Umbilical cord (tissue), 2 donors: ENCODE measurements around the gene GRM4. TPM values are rescaled to one million over a fixed set of nuclear protein-coding genes. Genes with fewer than 3 reads are reported as not detected.

Source experiments
- DNase-seq: peaks from one replicate; pipeline ENCODE4 v3.0.0-alpha.2; 2015; ENCODE audit warnings: low spot score
- total RNA-seq: library from RNA; depleted of rRNA; stranded (reverse); fragments of >200 nt; gene quantifications from one replicate; pipeline ENCODE4 v1.2.3, GENCODE V29; 2014; ENCODE audit warnings: low replicate concordance; ENCODE audit not compliant: insufficient read depth

Gene GRM4
- total RNA-seq, 1 donor from 2014 or later, result 0.96 TPM

GRCh38 chr6:33999567-33999966 is 146.3 kb downstream of the GRM4 start:
- no peak for DNase-seq

- DNase-seq, result no peak
Observed at GRCh38 chr6:33998660-33999059, 147.2 kb downstream of the GRM4 start.

GRCh38 chr6:33997265-33997664 is 148.6 kb downstream of the GRM4 start:
- DNase-seq, result no peak

DNA sequence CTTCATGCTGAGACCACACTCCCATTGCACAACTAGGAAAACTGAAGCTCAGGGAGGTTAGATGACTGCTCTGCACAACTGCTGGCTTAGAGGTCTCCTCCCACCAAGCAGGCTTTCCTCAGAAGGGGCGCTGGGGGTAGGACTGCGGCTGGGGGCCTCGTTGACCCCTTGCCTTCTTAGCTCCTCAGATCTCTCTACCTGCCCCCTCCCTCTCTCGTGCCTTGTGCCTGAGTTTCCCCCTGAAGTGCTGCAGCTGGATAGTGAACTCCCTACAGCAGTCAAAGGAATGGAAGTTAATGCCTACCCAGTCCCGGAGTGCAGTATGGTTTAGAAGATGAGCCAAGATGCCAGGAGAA is 149.8 kb downstream of the GRM4 start:
- DNase-seq, result no peak

GRCh38 chr6:33995309-33996119 is 150.4 kb downstream of the GRM4 start:
- no peak for DNase-seq

GRCh38 chr6:33994472-33995308 is 151.2 kb downstream of the GRM4 start:
- peak; percentile 10 for DNase-seq

- no peak for DNase-seq
Observed at GRCh38 chr6:33993653-33994471, 152.0 kb downstream of the GRM4 start.

DNA sequence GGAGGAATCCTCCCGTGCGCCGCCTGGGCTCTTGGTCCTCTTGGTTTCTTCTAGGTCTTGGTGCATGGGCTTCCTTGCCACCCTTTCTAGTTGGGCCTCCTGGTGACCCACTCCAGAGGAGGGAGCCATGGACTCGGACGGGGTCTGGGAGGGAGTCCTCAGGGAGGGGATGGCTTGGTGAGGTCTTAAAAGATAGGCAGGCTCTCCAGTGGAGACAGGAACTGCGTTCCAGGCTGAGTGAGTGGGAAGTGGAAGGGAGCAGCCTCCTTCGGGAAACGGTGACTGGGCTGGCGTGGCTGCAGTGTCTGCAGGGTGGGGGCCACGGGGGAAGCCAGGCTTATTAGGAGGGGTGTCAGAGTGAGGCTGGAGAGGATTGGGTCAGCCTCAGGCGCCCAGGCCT is 152.8 kb downstream of the GRM4 start:
- DNase-seq, result no peak

DNA sequence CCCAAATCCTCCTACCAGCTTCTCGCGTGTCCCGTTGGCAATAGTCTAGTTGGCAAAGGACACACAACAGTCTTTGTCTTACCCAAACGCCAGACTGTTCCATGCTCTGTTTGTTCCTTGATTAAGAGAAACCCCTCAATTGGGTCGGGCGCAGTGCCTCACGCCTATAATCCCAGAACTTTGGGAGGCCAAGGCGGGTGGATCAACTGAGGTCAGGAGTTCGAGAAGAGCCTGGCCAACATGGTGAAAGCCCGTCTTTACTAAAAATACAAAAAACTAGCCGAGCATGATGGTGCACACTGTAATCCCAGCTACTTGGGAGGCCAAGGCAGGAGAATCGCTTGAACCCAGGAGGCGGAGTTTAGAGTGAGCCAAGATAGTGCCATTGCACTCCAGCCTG is 153.7 kb downstream of the GRM4 start:
- DNase-seq, result no peak

GRCh38 chr6:33991610-33992009 is 154.3 kb downstream of the GRM4 start:
- no peak for DNase-seq

- no peak for DNase-seq
Observed at GRCh38 chr6:33990061-33990541, 155.8 kb downstream of the GRM4 start.

- no peak for DNase-seq
Observed at GRCh38 chr6:33989016-33989854, 156.7 kb downstream of the GRM4 start.

GRCh38 chr6:33988121-33989015 is 157.5 kb downstream of the GRM4 start:
- no peak for DNase-seq

DNA sequence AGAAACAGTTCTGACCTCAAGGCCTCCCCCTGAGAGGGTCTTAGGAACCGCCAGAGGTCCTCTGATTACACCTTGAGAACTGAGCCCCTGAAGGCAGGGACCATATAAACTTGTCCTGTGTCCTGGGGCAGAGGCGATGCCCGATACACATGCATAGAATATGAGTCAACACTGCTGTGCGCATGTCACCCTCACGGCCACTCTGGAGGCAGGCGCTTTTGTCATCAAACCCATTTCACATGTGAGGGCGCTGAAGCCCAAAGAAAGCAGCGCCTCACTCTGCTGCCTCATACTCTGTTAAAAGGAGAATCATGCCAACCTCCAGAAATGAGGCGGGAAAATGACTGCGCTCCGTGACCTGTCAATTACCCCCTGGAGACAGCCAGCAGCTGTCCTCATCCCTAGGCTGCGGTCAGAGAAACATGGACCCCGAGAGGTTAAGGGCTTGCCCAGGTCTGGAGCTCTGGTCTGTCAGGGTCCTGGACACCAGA is 158.3 kb downstream of the GRM4 start:
- no peak for DNase-seq

DNA sequence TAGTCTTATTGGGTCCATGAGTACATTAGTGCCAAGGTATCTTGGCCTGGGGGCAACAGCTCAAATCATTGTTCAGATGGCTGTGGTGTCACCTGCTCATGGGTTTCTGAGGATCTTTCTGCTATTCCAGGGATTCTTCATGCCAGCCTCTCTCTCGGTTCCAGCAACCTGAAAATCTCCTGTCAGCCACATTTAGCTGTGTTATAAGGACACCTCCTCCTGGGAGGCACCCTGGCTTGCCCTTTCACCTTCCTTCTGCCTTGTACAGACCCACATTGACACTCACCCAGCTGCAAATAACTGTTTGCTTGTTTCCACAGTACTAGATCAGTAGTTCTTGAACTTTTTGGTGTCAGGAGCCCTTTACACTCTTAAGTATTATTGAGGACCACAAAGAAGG is 159.9 kb downstream of the GRM4 start:
- DNase-seq, result no peak

DNA sequence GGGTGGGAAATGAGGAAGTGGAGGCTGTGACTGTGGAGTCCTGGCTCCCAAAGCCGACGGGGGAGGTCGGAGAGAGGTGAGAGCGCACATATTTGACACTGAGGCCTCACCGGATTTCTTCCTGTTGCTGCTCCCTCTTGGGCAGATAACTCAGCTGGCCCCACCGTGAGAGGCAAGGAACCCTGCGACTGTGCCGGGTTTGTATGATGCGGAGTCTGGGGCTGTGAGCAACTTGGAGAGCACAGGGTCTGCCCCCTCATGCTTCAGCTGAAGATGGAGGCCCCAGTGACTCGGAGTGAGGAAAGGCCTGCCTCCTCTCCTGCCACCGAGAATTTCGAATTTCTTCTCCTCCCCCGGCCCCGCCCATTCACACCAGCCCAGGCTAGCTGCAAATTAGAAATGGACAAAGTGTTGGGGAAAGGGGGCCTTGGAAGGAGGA is 160.6 kb downstream of the GRM4 start:
- no peak for DNase-seq

- DNase-seq, result no peak
Observed at GRCh38 chr6:33984466-33985312, 161.2 kb downstream of the GRM4 start.

DNA sequence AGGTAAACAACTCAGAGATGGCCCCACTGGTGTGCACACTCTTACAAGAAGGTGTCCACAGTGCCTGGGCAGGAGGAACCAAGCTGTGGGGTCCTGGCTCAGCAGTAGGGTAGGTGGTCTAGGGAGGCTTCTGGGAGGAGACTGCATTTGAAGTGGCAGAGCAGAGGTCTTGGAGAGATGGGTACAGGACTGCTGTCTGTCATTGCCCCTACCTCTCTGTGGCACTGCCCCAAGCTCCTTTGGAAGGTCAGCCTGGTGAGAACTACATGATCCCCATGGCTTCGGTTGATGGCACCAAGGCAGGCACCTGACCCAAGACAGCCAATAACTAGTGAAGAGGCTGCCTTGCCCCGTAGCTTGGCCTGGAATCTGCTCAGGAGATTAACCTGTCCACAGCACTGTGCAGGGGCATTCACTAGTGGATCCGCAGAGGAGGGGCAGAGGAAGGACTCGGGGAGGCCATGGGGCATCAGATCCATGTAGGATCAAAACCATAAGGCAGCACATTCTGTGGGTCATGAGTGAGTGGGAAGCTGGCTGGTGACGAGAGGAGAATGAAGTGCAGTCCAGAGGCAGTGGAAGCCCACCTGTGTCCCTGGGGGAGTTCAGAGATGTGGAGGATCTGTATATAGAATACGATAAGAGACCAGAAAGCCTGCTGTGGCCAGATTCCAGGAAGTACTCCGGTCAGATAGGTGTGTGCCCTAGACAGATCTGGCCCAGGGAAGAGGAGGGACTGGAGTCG is 162.0 kb downstream of the GRM4 start:
- no peak for DNase-seq
